C4-2B (cell line): ENCODE measurements around the gene ACBD6.

Experiments
- CTCF ChIP-seq: fragments of 450-650 bp; conservative IDR thresholded peaks from 2 replicates; pipeline ENCODE4 v1.5.1; 2017; ENCODE audit warnings: mild to moderate bottlenecking
- ZFX ChIP-seq: fragments of 450-650 bp; IDR thresholded peaks from 2 replicates; pipeline ENCODE4 v1.6.1; 2017

GRCh38 chr1:180352021-180352420 lies 150.4 kb downstream of the ACBD6 start:
- TF ChIP-seq CTCF: no peak
- no peak for TF ChIP-seq ZFX
